ENCODE data around the gene COL27A1. TPM values are rescaled to one million over a fixed set of nuclear protein-coding genes. Genes with fewer than 3 reads are reported as not detected.
A peak's percentile ranks its signal among the peaks of the same experiment; 100 is the strongest.

The COL27A1 gene
- total and polyA plus RNA-seq, 2 donors from 2014 or later, result 13.6 to 45.6 TPM

DNA sequence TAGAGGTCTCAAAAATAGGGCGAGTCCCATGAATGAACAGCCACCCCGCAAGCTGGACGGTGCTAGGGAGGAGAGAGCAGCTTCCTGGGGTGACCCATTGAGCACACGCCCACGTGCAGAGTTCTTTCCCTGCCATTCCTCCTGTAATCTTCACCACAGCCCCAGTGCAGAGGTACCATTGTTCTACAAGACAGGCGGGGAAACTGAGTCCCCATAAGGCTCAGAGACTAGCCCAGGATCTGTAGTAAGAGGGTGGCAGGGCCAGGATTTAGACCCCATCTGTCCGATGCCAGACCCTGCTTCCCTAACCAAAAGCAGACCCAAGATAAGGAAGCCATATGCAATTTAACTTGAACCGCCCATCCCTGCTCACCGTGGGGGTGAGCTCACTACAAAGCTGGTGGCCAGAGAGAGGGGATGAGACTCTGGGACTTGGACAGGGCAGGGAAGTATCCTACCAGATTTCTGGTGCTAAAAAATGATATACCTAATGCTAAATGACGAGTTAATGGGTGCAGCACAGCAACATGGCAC is 130.9 kb downstream of the COL27A1 start:
- Histone ChIP-seq H3K9me3 (ENCODE audit: control insufficient read depth in 2 of 3, insufficient read depth in 1 of 3, low read length in 3 of 3) (no peaks in the 10 kb centered on the region), H3K4me1 (ENCODE audit: control insufficient read depth in 2 of 3, insufficient read depth in 2 of 3, low read depth in 1 of 3, low read length in 3 of 3) (peaks cover 0 to 10% (median 7%) of the 10 kb centered on the region in 3 donors), H3K27me3 (ENCODE audit: control insufficient read depth, insufficient read depth, low read length) (no peaks in the 10 kb centered on the region), H3K36me3 (ENCODE audit: control insufficient read depth in 2 of 3, insufficient read depth in 3 of 3, low read length in 3 of 3) (no peaks in the 10 kb centered on the region), H3K4me3 (ENCODE audit: low read length in 3 of 3) (no peak overlapping the region), H3K9ac (ENCODE audit: low read length in 3 of 3) (no peak overlapping the region), H3K27ac (ENCODE audit: low read depth in 2 of 2, low read length in 2 of 2) (no peak overlapping the region)
- TF ChIP-seq, protein P1, sequence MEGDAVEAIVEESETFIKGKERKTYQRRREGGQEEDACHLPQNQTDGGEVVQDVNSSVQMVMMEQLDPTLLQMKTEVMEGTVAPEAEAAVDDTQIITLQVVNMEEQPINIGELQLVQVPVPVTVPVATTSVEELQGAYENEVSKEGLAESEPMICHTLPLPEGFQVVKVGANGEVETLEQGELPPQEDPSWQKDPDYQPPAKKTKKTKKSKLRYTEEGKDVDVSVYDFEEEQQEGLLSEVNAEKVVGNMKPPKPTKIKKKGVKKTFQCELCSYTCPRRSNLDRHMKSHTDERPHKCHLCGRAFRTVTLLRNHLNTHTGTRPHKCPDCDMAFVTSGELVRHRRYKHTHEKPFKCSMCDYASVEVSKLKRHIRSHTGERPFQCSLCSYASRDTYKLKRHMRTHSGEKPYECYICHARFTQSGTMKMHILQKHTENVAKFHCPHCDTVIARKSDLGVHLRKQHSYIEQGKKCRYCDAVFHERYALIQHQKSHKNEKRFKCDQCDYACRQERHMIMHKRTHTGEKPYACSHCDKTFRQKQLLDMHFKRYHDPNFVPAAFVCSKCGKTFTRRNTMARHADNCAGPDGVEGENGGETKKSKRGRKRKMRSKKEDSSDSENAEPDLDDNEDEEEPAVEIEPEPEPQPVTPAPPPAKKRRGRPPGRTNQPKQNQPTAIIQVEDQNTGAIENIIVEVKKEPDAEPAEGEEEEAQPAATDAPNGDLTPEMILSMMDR (IDR thresholded peaks at IDR 0.05; ENCODE audit: borderline replicate concordance, extremely low read depth, insufficient read depth), result no peak
- DNase-seq (peak in 2 of 5 donors; percentile 11 to 15), FAIRE-seq (no peak)
- intact Hi-C loops (cut with DNase I), result loop anchor here (5.0 kb wide), 1 partner anchor 129 kb away; the partner anchor contains the start of gene COL27A1

DNA sequence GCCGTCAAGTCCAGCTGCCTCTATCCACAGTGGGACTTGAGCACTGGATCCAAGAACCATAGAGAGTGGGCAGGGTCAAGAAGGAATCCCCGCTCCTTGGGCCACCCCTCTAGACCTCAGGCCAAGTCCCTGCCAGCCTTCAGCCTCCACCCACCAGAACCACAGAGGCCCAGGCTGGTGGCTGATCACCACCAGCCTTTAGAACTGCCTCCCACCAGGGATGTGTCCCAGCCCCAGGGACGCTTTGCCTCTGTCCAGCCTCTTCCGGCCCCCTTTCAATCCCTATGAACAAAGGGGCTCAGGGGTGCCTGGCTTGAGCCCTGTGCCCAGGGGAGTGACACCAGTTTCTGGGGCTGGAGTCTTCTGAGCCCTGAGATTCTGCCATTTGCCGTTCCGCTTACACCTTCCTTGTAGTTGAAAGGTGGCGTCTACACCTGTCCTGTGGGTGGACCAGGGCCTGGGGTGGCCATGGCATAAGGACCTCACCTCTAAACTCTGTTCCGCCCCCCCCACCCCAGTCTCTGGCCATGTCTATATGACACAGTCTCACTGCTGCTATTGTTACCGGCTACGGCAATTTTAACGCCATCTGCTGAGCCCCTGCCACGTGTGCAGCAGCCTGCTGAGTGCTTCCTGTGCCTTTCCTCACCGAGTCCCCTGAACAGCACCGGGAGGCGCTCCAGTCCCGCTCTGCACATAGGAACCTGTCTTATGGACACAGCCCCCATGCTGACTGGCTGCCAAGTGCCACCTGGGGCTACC is 131.8 kb downstream of the COL27A1 start:
- TF ChIP-seq, protein P1 (IDR thresholded peaks at IDR 0.05; ENCODE audit: borderline replicate concordance, extremely low read depth, insufficient read depth), result no peak
- peaks cover 0 to 2% (median 0%) of the 10 kb centered on the region in 3 donors for H3K36me3 ChIP-seq (ENCODE audit: control insufficient read depth in 2 of 3, insufficient read depth in 3 of 3, low read length in 3 of 3)
- no peak for FAIRE-seq
- peaks cover 0 to 10% (median 7%) of the 10 kb centered on the region in 3 donors for H3K4me1 ChIP-seq (ENCODE audit: control insufficient read depth in 2 of 3, insufficient read depth in 2 of 3, low read depth in 1 of 3, low read length in 3 of 3)
- DNase-seq, result peak in 2 of 5 donors; percentile 41 to 59
- no peak overlapping the region for H3K27ac ChIP-seq (ENCODE audit: low read depth in 2 of 2, low read length in 2 of 2)
- H3K9ac ChIP-seq (ENCODE audit: low read length in 3 of 3), result no peak overlapping the region
- no peaks in the 10 kb centered on the region for H3K27me3 ChIP-seq (ENCODE audit: control insufficient read depth, insufficient read depth, low read length)
- no peak overlapping the region for H3K4me3 ChIP-seq (ENCODE audit: low read length in 3 of 3)
- intact Hi-C loops (cut with DNase I), result loop anchor here (5.0 kb wide), 1 partner anchor 130 kb away; the partner anchor contains the start of gene COL27A1
- no peaks in the 10 kb centered on the region for H3K9me3 ChIP-seq (ENCODE audit: control insufficient read depth in 2 of 3, insufficient read depth in 1 of 3, low read length in 3 of 3)

DNA sequence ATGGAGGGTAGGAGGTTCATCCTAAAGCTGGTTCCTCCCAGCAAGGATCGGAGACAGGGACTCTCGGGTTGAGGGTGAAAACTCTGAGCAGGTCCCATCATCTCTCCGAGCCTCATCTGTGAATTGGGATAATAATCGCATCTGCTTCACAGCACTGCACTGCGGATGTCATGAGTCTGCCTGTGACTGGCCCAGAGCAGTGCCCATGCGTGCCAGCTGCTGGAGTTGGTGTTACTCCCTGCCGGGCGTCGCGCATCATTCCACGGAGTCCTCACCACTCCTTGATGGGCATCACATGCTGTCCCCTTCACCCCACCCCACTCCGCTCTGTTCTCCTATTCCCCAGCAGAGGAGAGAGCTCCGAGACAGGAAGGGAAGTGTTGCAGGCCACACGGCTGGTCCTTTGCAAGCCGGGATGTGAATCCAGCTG is 132.4 kb downstream of the COL27A1 start:
- Histone ChIP-seq H3K9ac (ENCODE audit: low read length in 3 of 3) (no peak overlapping the region), H3K27ac (ENCODE audit: low read depth in 2 of 2, low read length in 2 of 2) (no peak overlapping the region), H3K27me3 (ENCODE audit: control insufficient read depth, insufficient read depth, low read length) (no peaks in the 10 kb centered on the region), H3K9me3 (ENCODE audit: control insufficient read depth in 2 of 3, insufficient read depth in 1 of 3, low read length in 3 of 3) (no peaks in the 10 kb centered on the region), H3K36me3 (ENCODE audit: control insufficient read depth in 2 of 3, insufficient read depth in 3 of 3, low read length in 3 of 3) (peaks cover 0 to 2% (median 0%) of the 10 kb centered on the region in 3 donors), H3K4me3 (ENCODE audit: low read length in 3 of 3) (no peak overlapping the region), H3K4me1 (ENCODE audit: control insufficient read depth in 2 of 3, insufficient read depth in 2 of 3, low read depth in 1 of 3, low read length in 3 of 3) (peaks cover 0 to 10% (median 7%) of the 10 kb centered on the region in 3 donors)
- DNase-seq, result peak in 2 of 5 donors; percentile 44 to 59
- intact Hi-C loops (cut with DNase I), result loop anchor here (5.0 kb wide), 1 partner anchor 130 kb away; the partner anchor contains the start of gene COL27A1
- no peak for FAIRE-seq
- TF ChIP-seq, protein P1 (IDR thresholded peaks at IDR 0.05; ENCODE audit: borderline replicate concordance, extremely low read depth, insufficient read depth), result no peak

Data from kidney (tissue), 14 donors.